Amniotic epithelial cell (primary cell): ENCODE results near the gene CENPO.
A peak's percentile ranks its signal among the peaks of the same experiment; 100 is the strongest.

Experiments used
- DNase-seq: peaks from one replicate; pipeline ENCODE4 v3.0.0-alpha.2; 2010; ENCODE audit warnings: low read depth

The CENPO gene

DNA sequence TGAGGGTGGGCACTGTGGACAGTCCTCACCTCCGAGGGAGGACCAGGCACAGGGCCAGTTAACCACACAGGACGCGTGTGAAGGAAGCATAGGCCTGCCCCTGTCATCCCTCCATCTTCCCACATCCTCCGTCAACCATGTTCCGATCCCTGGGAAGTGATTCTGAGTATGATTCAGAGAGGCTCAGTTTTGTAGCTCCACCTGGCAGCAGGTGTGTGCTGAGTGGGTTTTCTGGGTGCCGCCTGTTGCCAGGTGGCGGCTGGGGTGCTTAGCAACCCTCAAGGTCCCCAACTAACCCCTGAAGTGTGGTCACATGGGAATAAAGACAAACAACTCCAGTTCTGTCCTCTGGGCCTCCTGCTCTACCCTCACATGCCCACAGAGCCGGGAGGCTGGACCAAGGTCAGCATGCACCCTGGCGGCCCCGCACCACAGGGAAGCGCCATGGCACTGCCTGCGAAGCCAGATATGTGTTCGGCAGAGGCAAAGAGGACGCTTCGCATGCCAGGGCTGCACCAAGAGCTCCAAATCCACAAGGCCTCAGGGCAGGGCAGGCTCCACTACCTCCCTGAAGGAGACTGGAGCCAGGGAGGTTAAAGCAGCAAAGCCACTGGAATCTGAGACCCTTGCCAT lies 66.9 kb downstream of the CENPO start:
- no peak for DNase-seq

DNA sequence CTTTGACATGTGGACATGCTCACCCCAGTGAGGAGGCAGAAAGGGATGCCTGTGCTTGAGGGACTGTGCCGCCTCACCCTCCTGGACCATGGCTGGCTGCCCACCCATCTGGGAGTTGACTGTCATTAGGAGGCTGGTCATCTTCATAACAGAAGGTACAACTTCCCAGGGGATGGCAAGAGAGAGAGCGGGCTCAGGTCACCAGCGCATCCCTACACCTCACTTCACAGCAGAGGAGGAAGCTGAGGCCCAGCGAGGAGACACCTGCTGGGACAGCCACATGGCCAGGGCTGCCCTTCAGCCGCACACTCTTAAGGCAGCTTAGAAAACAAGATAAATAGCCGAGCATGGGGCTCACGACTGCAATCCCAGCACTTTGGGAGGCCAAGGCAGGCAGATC lies 67.4 kb downstream of the CENPO start:
- no peak for DNase-seq

GRCh38 chr2:24861500-24861899 lies 68.3 kb downstream of the CENPO start:
- DNase-seq: no peak

- no peak for DNase-seq
Measured at GRCh38 chr2:24863641-24864040, 70.4 kb downstream of the CENPO start.

DNA sequence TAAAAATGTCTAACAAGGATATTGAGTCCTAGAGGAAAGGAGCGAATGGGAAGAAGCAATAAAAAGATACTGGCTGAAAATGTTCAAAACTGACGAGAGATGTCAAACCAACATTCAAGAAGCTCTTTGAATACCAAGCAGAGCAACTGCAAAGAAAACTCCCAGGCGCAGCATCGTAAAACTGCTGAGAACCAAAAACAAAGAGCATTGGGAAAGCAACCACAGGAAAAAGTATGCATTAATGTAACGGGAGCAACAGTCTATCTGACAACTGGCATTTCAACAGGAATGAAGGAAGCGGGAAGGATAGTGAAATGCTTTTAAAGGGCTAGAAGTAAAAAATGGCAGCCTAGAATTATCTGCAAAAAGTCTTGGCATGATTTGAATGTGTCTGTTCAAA lies 73.7 kb downstream of the CENPO start:
- DNase-seq: peak; percentile 42

DNA sequence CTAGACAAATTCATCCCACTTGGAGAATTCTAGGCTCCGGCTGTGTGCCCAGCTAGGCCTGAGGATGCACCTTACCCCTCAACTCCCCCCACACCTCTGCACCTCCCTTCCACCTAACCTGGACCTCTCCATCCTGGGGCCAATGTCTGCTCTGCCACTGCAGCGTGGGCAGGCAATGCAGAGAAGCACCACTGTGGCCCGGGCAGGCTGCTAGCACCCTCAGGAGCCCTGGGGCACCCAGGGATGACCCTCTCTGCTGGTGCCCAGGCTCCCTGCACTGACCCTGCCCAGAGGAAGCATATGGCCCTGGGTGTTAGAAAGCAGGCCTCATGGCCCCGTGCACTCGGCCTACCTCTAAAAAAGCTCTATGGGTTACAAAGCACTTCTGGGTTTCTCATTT lies 77.2 kb downstream of the CENPO start:
- no peak for DNase-seq

DNA sequence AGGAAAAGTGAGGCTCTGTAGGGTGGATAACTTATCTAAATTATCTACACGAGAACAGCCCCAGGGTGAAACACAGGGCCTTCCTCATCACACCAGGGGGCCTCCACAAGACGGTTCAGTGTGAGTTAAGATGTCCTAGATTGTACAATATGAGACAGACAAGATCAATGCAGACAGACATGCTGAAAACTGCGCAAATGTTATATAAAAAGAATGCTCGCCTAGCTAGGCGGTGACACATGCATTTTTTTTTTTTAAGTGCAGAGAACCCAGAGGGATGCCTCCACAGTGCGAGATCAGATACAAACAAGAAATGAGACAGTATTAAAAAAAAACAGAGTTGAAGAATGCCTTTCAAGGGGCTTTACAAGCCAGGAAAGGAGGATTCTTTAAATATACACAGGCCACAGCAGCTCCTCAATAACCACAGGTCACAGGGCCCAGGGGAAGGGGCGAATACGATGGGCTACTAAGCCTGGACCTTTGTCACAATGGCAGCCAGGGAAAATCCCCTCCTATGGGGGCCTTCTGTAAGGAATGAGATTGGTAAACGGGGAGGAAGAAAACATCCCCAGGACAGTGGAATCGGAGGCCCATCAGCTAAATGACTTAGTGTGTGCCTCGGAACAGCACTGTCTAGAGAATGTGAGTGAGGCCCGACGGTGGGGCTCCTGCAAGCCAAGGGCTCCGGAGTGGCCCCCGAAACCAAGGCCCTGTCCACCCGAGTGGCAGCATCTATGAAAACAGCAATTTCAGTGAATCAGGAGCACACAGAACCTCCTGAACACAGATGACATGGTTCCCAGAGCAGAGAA lies 77.9 kb downstream of the CENPO start:
- DNase-seq: no peak

GRCh38 chr2:24871852-24872333 lies 78.7 kb downstream of the CENPO start:
- DNase-seq: peak; percentile 30
